Measurements from ENCODE around the gene MYO1D. TPM values are rescaled to one million over a fixed set of nuclear protein-coding genes. Genes with fewer than 3 reads are reported as not detected.

MYO1D gene
- total RNA-seq, 1 donor from 2014 or later = 11.9 TPM

DNA sequence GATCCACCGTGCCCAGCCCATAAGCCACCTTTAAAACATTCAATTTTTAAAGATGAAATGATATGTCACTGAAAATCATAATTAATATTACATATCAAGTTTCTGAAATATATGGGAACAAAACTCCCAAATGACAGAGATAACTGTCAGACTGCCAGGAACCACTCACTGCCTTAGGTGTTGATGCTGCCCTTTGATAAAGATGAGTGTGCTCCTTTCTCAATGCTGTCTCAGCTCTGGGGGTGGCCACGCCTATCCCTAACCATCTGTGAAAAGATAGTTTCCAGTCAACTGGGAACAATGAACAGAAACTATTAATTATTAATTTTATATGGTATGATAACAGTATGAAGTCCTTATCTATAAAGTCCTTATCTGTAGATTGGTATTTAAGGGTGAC is 177.7 kb downstream of the MYO1D start:
- TF ChIP-seq, protein P1, sequence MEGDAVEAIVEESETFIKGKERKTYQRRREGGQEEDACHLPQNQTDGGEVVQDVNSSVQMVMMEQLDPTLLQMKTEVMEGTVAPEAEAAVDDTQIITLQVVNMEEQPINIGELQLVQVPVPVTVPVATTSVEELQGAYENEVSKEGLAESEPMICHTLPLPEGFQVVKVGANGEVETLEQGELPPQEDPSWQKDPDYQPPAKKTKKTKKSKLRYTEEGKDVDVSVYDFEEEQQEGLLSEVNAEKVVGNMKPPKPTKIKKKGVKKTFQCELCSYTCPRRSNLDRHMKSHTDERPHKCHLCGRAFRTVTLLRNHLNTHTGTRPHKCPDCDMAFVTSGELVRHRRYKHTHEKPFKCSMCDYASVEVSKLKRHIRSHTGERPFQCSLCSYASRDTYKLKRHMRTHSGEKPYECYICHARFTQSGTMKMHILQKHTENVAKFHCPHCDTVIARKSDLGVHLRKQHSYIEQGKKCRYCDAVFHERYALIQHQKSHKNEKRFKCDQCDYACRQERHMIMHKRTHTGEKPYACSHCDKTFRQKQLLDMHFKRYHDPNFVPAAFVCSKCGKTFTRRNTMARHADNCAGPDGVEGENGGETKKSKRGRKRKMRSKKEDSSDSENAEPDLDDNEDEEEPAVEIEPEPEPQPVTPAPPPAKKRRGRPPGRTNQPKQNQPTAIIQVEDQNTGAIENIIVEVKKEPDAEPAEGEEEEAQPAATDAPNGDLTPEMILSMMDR (conservative IDR thresholded peaks at IDR 0.05) = no peak
- no peak for DNase-seq (ENCODE audit: low read depth, low spot score)
- Mint-ChIP-seq H3K27me3 (ENCODE audit: low read depth) (no peaks in the 10 kb centered on the region), H3K27ac (ENCODE audit: unreplicated experiment) (no peak overlapping the region), H3K4me3 (no peak overlapping the region), H3K4me1 (no peaks in the 10 kb centered on the region), H3K36me3 (ENCODE audit: low read depth) (peaks cover 3% of the 10 kb centered on the region), H3K9me3 (peaks cover 4% of the 10 kb centered on the region)

DNA sequence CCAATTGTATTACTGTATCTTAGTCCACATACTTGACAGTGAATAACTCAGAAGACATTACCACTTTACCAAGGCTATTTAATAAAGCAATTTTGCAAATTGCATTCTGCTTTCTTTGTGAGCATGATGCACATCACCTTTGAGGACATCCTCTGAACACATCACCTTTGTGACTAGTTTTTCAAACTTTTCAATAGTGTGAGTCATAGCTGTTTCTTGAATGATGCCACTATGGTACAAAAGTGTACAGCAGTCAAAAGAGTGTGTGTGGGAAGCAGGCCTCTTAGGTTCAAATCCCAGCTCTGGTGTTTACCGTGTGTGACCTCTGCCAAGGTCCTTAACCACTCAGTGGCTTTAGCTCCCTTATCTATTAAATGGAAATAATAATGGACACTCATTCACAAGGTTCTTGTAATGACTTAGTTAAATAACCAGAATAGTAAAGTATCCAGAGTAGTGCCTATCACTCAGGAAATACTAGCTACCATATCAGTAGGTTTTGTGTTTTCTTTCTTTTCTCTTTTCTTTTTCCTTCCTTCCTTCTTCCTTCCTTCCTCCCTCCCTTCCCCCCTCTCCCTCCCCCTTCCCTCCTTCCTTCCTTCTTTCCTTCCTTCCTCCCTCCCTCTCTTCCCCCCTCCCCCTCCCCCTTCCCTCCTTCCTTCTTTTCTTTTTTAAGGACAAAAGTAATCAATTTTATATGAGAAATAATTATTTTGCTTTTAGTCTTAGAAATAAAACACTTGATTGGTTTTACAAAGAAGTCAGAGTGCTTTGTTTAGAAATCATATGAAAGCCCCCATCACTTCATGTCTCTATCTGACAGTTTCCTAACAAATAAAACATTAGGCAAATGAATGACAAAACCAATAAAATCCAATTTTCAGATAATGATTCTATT is 178.9 kb downstream of the MYO1D start:
- Mint-ChIP-seq H3K36me3 (ENCODE audit: low read depth) (peaks cover 3% of the 10 kb centered on the region), H3K4me1 (peaks cover 10% of the 10 kb centered on the region)
- TF ChIP-seq, protein P1 (conservative IDR thresholded peaks at IDR 0.05) = no peak

DNA sequence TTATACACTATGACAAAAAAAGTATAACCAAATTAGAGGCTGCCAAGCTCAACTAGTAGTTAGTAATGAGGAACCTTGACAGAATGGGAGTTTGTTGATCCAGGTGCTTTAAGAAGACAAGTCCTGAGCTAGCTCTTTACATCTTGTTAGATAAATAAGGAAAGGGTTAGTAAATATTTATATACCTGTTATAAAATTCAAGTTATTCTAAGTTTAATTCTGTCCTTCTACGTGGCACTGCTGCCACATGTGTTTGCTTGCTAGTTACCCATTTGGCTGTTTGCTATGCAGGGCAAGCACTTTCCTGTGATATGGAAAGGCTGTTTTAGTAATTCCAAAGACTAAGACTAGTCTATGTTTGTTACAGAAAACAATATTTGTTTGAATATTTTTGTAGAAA is 180.5 kb downstream of the MYO1D start:
- Mint-ChIP-seq H3K27ac (ENCODE audit: unreplicated experiment) (no peak overlapping the region), H3K27me3 (ENCODE audit: low read depth) (no peaks in the 10 kb centered on the region), H3K4me1 (peaks cover 11% of the 10 kb centered on the region), H3K9me3 (peaks cover 4% of the 10 kb centered on the region), H3K4me3 (no peak overlapping the region), H3K36me3 (ENCODE audit: low read depth) (peaks cover 3% of the 10 kb centered on the region)
- DNase-seq (ENCODE audit: low read depth, low spot score) = no peak
- TF ChIP-seq, protein P1 (conservative IDR thresholded peaks at IDR 0.05) = no peak

More for the DNA sequence above, 178.9 kb downstream of the MYO1D start:
- no peak for DNase-seq (ENCODE audit: low read depth, low spot score)
- no peak overlapping the region for H3K4me3 Mint-ChIP-seq
- peaks cover 4% of the 10 kb centered on the region for H3K9me3 Mint-ChIP-seq
- H3K27me3 Mint-ChIP-seq (ENCODE audit: low read depth) = no peaks in the 10 kb centered on the region
- no peak overlapping the region for H3K27ac Mint-ChIP-seq (ENCODE audit: unreplicated experiment)

DNA sequence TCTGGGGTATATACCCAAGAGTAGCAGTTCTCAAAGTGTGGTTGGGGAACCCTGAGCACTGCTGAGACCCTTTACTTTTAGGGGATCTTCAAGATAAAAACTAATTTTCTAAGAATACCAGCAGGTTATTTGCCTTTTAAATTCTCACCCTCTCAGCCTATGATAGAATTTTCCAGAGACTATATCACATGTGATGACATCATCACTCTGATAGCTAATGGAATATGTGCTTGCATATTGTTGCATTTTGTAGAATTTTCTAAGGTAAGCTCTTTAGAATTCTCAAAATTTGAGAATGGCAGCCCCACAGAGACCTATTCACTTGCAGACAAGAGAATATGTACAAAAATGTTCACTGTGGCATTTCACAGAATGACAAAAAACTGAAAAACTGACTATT is 181.1 kb downstream of the MYO1D start:
- peaks cover 11% of the 10 kb centered on the region for H3K4me1 Mint-ChIP-seq
- no peak for DNase-seq (ENCODE audit: low read depth, low spot score)
- H3K9me3 Mint-ChIP-seq = peaks cover 4% of the 10 kb centered on the region
- no peaks in the 10 kb centered on the region for H3K27me3 Mint-ChIP-seq (ENCODE audit: low read depth)
- H3K4me3 Mint-ChIP-seq = no peak overlapping the region
- H3K27ac Mint-ChIP-seq (ENCODE audit: unreplicated experiment) = no peak overlapping the region
- TF ChIP-seq, protein P1 (conservative IDR thresholded peaks at IDR 0.05) = no peak
- H3K36me3 Mint-ChIP-seq (ENCODE audit: low read depth) = peaks cover 3% of the 10 kb centered on the region

DNA sequence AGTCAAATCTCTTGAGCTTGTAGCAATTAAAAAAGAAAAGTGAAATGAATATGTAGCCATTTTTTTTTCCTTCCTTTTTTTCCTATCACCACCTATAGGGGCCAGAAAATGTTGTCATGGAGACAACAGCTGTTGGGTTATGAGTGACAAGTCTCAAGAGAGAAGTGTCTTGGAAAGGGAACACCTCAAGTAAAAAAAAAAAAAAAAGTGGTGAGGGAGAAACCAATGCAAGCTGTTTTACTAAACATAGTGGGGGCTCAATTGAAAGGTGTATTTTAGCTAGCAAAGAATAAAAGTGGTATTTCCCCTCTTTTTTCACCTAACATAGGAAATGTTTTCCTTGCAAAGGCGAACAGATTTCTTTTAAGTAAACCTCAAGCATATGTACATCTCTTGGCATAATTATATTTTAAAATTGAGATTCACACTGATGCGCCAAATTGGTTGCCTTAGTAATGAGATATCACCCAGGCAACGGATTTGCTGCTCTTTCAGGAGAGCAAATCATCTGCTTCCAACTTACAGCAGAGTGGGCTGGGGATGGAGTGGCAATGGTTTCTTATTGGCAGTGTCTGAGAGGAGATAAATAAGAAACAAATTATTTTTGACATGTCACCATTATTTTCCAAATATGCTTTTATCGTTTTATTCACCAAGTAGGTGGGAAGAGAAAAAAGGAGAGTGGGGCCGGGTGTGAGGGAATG is 183.6 kb downstream of the MYO1D start:
- Mint-ChIP-seq H3K4me3 (no peak overlapping the region), H3K4me1 (peaks cover 16% of the 10 kb centered on the region), H3K36me3 (ENCODE audit: low read depth) (peaks cover 6% of the 10 kb centered on the region), H3K27me3 (ENCODE audit: low read depth) (no peaks in the 10 kb centered on the region), H3K27ac (ENCODE audit: unreplicated experiment) (no peak overlapping the region), H3K9me3 (peaks cover 4% of the 10 kb centered on the region)
- TF ChIP-seq, protein P1 (conservative IDR thresholded peaks at IDR 0.05) = no peak
- DNase-seq (ENCODE audit: low read depth, low spot score) = no peak
